ENCODE results near the gene PLIN5. TPM values are rescaled to one million over a fixed set of nuclear protein-coding genes. Genes with fewer than 3 reads are reported as not detected.

PLIN5 gene
- total RNA-seq, 1 donor from 2014 or later, result 0.27 TPM

DNA sequence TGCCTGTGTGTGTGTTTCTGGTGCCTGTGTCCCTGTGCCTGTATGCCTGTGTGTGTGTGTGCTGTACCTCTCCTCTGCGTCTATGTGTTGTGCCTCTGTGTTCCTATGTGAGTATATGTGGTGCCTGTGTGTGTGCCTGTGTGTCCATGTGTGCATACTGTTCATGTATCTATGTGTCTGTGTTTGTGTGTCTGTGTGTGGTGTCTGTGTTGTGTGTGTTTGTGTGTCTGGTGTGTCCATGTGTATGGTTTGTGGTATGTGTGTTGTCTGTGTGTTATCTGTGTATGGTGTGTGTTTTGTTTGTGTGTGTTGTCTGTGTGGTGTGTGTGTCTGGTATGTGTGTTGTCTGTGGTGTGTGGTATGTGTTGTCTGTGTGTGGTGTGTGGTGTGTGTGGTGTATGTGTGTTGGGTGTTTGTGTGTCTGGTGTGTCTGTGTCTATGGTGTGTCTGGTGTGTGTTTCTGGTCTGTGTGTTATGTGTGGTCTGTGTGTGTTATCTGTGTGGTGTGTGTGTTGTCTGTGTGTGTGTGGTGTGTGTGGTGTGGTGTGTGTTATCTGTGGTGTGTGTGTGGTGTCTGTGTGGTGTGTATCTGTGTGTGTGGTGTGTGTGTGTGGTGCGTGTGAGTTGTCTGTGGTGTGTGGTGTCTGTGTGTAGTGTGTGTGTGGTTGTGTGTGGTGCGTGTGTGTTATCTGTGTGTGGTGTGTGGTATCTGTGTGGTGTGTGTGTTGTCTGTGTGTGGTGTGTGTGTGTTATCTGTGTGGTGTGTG is 42.5 kb downstream of the PLIN5 start:
- no peak for DNase-seq (ENCODE audit: low spot score in 2 of 2, unreplicated experiment in 2 of 2)
- no peaks in the 10 kb centered on the region for H3K4me1 Mint-ChIP-seq
- H3K27ac Mint-ChIP-seq, result no peak overlapping the region
- no peaks in the 10 kb centered on the region for H3K9me3 Mint-ChIP-seq
- no peak overlapping the region for H3K4me3 Mint-ChIP-seq
- peaks cover 15% of the 10 kb centered on the region for H3K36me3 Mint-ChIP-seq
- TF ChIP-seq, protein P1, sequence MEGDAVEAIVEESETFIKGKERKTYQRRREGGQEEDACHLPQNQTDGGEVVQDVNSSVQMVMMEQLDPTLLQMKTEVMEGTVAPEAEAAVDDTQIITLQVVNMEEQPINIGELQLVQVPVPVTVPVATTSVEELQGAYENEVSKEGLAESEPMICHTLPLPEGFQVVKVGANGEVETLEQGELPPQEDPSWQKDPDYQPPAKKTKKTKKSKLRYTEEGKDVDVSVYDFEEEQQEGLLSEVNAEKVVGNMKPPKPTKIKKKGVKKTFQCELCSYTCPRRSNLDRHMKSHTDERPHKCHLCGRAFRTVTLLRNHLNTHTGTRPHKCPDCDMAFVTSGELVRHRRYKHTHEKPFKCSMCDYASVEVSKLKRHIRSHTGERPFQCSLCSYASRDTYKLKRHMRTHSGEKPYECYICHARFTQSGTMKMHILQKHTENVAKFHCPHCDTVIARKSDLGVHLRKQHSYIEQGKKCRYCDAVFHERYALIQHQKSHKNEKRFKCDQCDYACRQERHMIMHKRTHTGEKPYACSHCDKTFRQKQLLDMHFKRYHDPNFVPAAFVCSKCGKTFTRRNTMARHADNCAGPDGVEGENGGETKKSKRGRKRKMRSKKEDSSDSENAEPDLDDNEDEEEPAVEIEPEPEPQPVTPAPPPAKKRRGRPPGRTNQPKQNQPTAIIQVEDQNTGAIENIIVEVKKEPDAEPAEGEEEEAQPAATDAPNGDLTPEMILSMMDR (IDR thresholded peaks at IDR 0.05; ENCODE audit: unreplicated experiment), result no peak
- H3K27me3 Mint-ChIP-seq (ENCODE audit: low read depth), result no peaks in the 10 kb centered on the region

DNA sequence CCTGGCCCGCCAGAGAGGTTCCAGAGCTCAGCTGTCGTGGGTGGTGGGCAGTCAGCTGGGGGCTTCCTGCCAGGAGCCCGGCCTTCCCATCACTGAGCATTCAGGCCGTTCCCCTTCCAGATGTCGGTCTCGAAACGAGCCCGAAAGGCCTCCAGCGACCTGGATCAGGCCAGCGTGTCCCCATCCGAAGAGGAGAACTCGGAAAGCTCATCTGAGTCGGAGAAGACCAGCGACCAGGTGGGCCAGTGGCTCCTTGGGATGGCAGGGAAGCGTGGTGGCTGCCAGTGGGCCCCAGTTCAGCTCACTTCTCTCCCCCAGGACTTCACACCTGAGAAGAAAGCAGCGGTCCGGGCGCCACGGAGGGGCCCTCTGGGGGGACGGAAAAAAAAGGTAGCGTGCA is 43.6 kb downstream of the PLIN5 start:
- TF ChIP-seq, protein P1 (IDR thresholded peaks at IDR 0.05; ENCODE audit: unreplicated experiment), result no peak
- Mint-ChIP-seq H3K9me3 (no peaks in the 10 kb centered on the region), H3K4me1 (no peaks in the 10 kb centered on the region), H3K36me3 (peaks cover 21% of the 10 kb centered on the region), H3K4me3 (no peak overlapping the region), H3K27me3 (ENCODE audit: low read depth) (no peaks in the 10 kb centered on the region), H3K27ac (no peak overlapping the region)
- no peak for DNase-seq (ENCODE audit: low spot score in 2 of 2, unreplicated experiment in 2 of 2)

DNA sequence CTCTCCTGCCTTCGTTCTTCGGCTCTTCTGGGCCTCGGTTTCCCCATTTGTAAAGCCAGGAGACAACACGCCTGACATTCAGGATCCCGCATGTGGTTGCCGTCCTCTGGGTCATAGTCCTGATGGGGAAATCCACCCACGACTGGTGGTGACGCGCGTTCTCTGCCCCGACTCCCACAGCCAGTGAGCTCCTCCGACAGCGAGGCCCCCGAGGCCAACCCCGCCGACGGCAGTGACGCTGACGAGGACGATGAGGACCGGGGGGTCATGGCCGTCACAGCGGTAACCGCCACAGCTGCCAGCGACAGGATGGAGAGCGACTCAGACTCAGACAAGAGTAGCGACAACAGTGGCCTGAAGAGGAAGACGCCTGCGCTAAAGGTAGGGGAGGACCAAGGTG is 46.5 kb downstream of the PLIN5 start:
- TF ChIP-seq, protein P1 (IDR thresholded peaks at IDR 0.05; ENCODE audit: unreplicated experiment), result no peak
- H3K9me3 Mint-ChIP-seq, result no peaks in the 10 kb centered on the region
- no peak for DNase-seq (ENCODE audit: low spot score in 2 of 2, unreplicated experiment in 2 of 2)
- no peaks in the 10 kb centered on the region for H3K4me1 Mint-ChIP-seq
- no peak overlapping the region for H3K4me3 Mint-ChIP-seq
- no peaks in the 10 kb centered on the region for H3K27me3 Mint-ChIP-seq (ENCODE audit: low read depth)
- no peak overlapping the region for H3K27ac Mint-ChIP-seq
- H3K36me3 Mint-ChIP-seq, result peaks cover 24% of the 10 kb centered on the region

DNA sequence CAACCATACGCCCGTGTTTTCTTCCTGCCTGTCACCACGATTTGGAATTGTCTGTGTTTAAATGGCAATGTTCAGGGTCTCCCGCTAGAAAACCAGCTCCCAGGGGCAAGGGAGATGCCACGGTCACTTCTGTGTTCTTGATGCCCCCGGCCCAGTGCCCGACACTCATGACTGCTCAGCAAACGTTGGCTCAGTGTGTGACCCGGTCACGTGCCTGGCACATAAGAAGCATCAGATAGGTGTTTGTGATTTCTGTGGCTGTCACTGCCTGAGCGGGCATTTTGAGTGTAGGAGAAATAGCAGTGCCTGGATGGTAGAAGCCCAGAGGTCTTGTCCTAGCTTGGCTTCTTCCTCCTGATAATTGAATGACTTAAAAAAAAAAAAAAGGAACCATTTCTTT is 47.5 kb downstream of the PLIN5 start:
- TF ChIP-seq, protein P1 (IDR thresholded peaks at IDR 0.05; ENCODE audit: unreplicated experiment), result no peak
- Mint-ChIP-seq H3K4me1 (no peaks in the 10 kb centered on the region), H3K27me3 (ENCODE audit: low read depth) (no peaks in the 10 kb centered on the region), H3K27ac (no peak overlapping the region), H3K4me3 (no peak overlapping the region), H3K9me3 (no peaks in the 10 kb centered on the region), H3K36me3 (peaks cover 26% of the 10 kb centered on the region)
- DNase-seq (ENCODE audit: low spot score in 2 of 2, unreplicated experiment in 2 of 2), result no peak

DNA sequence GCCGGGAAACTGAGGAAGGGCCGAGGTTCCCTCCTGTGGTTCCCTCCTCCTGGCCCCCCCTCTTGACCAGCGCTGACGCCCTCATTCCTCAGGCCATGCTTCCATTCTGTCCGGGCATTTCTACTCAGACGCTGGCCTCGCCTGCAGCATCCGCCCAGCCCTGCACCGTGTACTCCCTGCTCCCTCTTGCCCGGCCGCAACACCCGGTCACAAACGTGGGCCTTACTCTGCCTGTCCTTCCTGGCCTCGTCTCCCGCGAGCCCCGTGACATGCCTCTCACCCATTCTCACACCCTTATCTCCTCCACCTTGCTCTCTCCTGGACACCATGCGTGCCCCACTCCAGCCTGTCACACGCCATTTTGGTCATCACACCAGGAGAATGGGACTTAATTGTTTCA is 51.6 kb downstream of the PLIN5 start:
- DNase-seq (ENCODE audit: low spot score in 2 of 2, unreplicated experiment in 2 of 2), result no peak
- Mint-ChIP-seq H3K36me3 (peaks cover 19% of the 10 kb centered on the region), H3K4me1 (no peaks in the 10 kb centered on the region), H3K27ac (no peak overlapping the region), H3K9me3 (no peaks in the 10 kb centered on the region), H3K27me3 (ENCODE audit: low read depth) (no peaks in the 10 kb centered on the region), H3K4me3 (no peak overlapping the region)
- TF ChIP-seq, protein P1 (IDR thresholded peaks at IDR 0.05; ENCODE audit: unreplicated experiment), result no peak
